Heart left ventricle (tissue), 16 donors: Measurements from ENCODE around the gene COLEC12. TPM values are rescaled to one million over a fixed set of nuclear protein-coding genes. Genes with fewer than 3 reads are reported as not detected.

Experiments
- ATAC-seq, 4 donors: fragments of 200-7000 bp; cut with Tn5 transposase; one replicate each; pipeline ENCODE4 v1.9.1; 2020 to 2022; ENCODE audit warnings: moderate library complexity in 4 of 4, mild to moderate bottlenecking in 3 of 4, moderate number of reproducible peaks in 1 of 4
- DNase-seq, 5 donors: peaks; one replicate each; pipeline ENCODE4 v3.0.0-alpha.2; 2020
- H3K27ac ChIP-seq, 12 donors: fragments of 200-600 bp; sonication (generic) in 4 of 12; one replicate each; pipeline versions ENCODE4 v1.5.0 to v1.8.0; 2016 to 2022; ENCODE audit warnings: mild to moderate bottlenecking in 2 of 12
- H3K27me3 ChIP-seq, 9 donors: fragments of 200-600 bp; sonication (generic) in 2 of 9; one replicate each; pipeline versions ENCODE4 v1.5.1 to v1.8.0; 2016 to 2022; ENCODE audit warnings: mild to moderate bottlenecking in 3 of 9
- H3K36me3 ChIP-seq, 9 donors: fragments of 200-600 bp; sonication (generic) in 2 of 9; one replicate each; pipeline versions ENCODE4 v1.5.0 to v1.8.0; 2018 to 2022; ENCODE audit warnings: mild to moderate bottlenecking in 2 of 9
- H3K4me1 ChIP-seq, 12 donors: fragments of 200-600 bp; sonication (generic) in 4 of 12; one replicate each; pipeline versions ENCODE4 v1.5.0 to v1.8.0; 2016 to 2022; ENCODE audit warnings: mild to moderate bottlenecking in 3 of 12
- H3K4me3 ChIP-seq, 12 donors: fragments of 200-600 bp; sonication (generic) in 4 of 12; one replicate each; pipeline versions ENCODE4 v1.5.0 to v1.8.0; 2017 to 2022; ENCODE audit warnings: mild to moderate bottlenecking in 9 of 12, moderate library complexity in 4 of 12
- H3K9me3 ChIP-seq, 12 donors: fragments of 200-600 bp; sonication (generic) in 4 of 12; one replicate each; pipeline versions ENCODE4 v1.5.0 to v1.8.0; 2016 to 2022; ENCODE audit warnings: mild to moderate bottlenecking in 1 of 12
- CTCF ChIP-seq, 12 donors: fragments of 200-600 bp; sonication (generic) in 4 of 12; IDR thresholded peaks; one replicate each; pipeline versions ENCODE4 v1.5.0 to v1.8.0; 2018 to 2022; ENCODE audit warnings: antibody characterized with exemption in 12 of 12, mild to moderate bottlenecking in 5 of 12
- POLR2A ChIP-seq, 2 donors: fragments of 450-650 bp; IDR thresholded peaks; one replicate each; pipeline ENCODE4 v1.6.1; 2017; ENCODE audit warnings: antibody characterized with exemption in 2 of 2, mild to moderate bottlenecking in 2 of 2, moderate library complexity in 2 of 2
- WGBS, 4 donors: extraction: QIAGEN DNeasy Blood & Tissue Kit in 2 of 4; methylation state at CpG; one replicate each; pipeline versions ENCODE4 v1.1.5 to v1.1.7; 2013 to 2018; 5-methylcytosine and 5-hydroxymethylcytosine counted together
- intact Hi-C, 10 donors: fragments of 100-400 bp; cut with DNase I; formaldehyde crosslinking; loops; one replicate each; pipeline versions ENCODE4 v1.11.1 to v1.14.2; 2022
- polyA plus RNA-seq, 2 donors: library from polyadenylated mRNA; stranded (reverse); fragments of 200-250 nt; gene quantifications; one replicate each; pipeline ENCODE4 v1.2.3, GENCODE V29; 2013
- total RNA-seq, 9 donors: library from RNA; depleted of rRNA in 2 of 9; stranded (reverse); fragments of >200 nt in 2 of 9; fragmentation: NEBNext Ultra II Directional in 3 of 9; extraction: Animal tissue kit (Norgen Biotek cat#: 25700) in 3 of 9; gene quantifications; one replicate each; pipeline versions ENCODE4 v1.1.0 to v1.2.4, GENCODE V29; 2016 to 2023
- donor health status: ischemic (EF 13 %, LVEDD 7.1; RV severe dilation, severe dysfunction).
- donor health status: healthy with polysubstance abuse.
- donor health status: DM: no; HTN: yes; CAD: no.
- donor health status: DM: no; HTN: no; CAD: no.
- donor health status: ischemic (EF 25% LVEDD 6.9; RV normal size, moderate dysfunction).
- donor health status: ischemic (EF 25% LVEDD 5.7; RV mildly dilated, moderate dysfunction).
- donor health status: healthy.
- donor health status: DM: yes; HTN: yes; CAD: no.
- donor health status: ischemic (EF 35%, LVEDD 5.7; RV mildly dilated, moderate dysfunction).
- donor health status: nonischemic (EF 11% LVEDD 7.7; RV severe dilation, severe dysfunction).
- donor health status: DM: yes; HTN: yes; CAD: no.
- donor health status: PGD.
- donor health status: ischemic (EF 29% LVEDD 5.4; RV normal size, mild dysfunction).
- donor health status: nonischemic (EF 23%, LVEDD 6.1; RV moderate dilation, normal function).

COLEC12 gene
- total and polyA plus RNA-seq, 11 donors: 2.2 to 35.9 (median 7.9) TPM

GRCh38 chr18:369224-370015 is 131.1 kb downstream of the COLEC12 start:
- H3K4me1 ChIP-seq: peaks cover 0 to 39% (median 6%) of the 10 kb centered on the region in 12 donors
- no peak overlapping the region for H3K27ac ChIP-seq
- TF ChIP-seq CTCF (IDR thresholded peaks at IDR 0.05) (no peak), POLR2A (IDR thresholded peaks at IDR 0.05) (no peak)
- H3K36me3 ChIP-seq: no peaks in the 10 kb centered on the region
- H3K4me3 ChIP-seq: no peak overlapping the region
- DNase-seq (no peak), ATAC-seq (no peak)
- H3K9me3 ChIP-seq: no peaks in the 10 kb centered on the region
- intact Hi-C loops: loop anchor here in 2 of 10 donors (10.0 kb wide), 1 partner anchor 85 kb away; no protein-coding TSS in a partner anchor
- 85 to 92% (median 85%) methylated on average over 11 of the region's 11 CpGs for WGBS, 4 donors
- H3K27me3 ChIP-seq: no peaks in the 10 kb centered on the region

GRCh38 chr18:366466-367061 is 133.9 kb downstream of the COLEC12 start:
- WGBS, 4 donors: 66 to 76% (median 71%) methylated on average over 9 of the region's 9 CpGs
- Histone ChIP-seq H3K27me3 (no peaks in the 10 kb centered on the region), H3K36me3 (no peaks in the 10 kb centered on the region), H3K27ac (no peak overlapping the region), H3K4me1 (peaks cover 0 to 25% (median 5%) of the 10 kb centered on the region in 12 donors), H3K4me3 (no peak overlapping the region), H3K9me3 (no peaks in the 10 kb centered on the region)
- intact Hi-C loops: no loop called here
- no peak for ATAC-seq
- TF ChIP-seq POLR2A (IDR thresholded peaks at IDR 0.05) (no peak), CTCF (IDR thresholded peaks at IDR 0.05) (no peak)
- DNase-seq: no peak

- WGBS, 4 donors: 88 to 95% (median 92%) methylated on average over 6 of the region's 6 CpGs
- Histone ChIP-seq H3K4me3 (no peak overlapping the region), H3K27me3 (no peaks in the 10 kb centered on the region), H3K9me3 (no peaks in the 10 kb centered on the region), H3K4me1 (peaks cover 0 to 18% (median 0%) of the 10 kb centered on the region in 12 donors), H3K36me3 (no peaks in the 10 kb centered on the region), H3K27ac (no peak overlapping the region)
- TF ChIP-seq CTCF (IDR thresholded peaks at IDR 0.05): no peak
- no peak for TF ChIP-seq POLR2A (IDR thresholded peaks at IDR 0.05)
- ATAC-seq: no peak
- intact Hi-C loops: no loop called here
- DNase-seq: no peak
Observed at GRCh38 chr18:365651-366050, 134.8 kb downstream of the COLEC12 start.

GRCh38 chr18:364256-364826 is 136.2 kb downstream of the COLEC12 start:
- intact Hi-C loops: no loop called here
- WGBS, 4 donors: 41 to 75% (median 57%) methylated on average over 2 of the region's 2 CpGs
- no peaks in the 10 kb centered on the region for H3K9me3 ChIP-seq
- H3K4me1 ChIP-seq: peaks cover 0 to 14% (median 0%) of the 10 kb centered on the region in 12 donors
- no peak for ATAC-seq
- no peak overlapping the region for H3K27ac ChIP-seq
- no peak for DNase-seq
- no peaks in the 10 kb centered on the region for H3K36me3 ChIP-seq
- H3K27me3 ChIP-seq: no peaks in the 10 kb centered on the region
- TF ChIP-seq POLR2A (IDR thresholded peaks at IDR 0.05): no peak
- TF ChIP-seq CTCF (IDR thresholded peaks at IDR 0.05): no peak
- H3K4me3 ChIP-seq: no peak overlapping the region
